Astrocyte of the spinal cord (primary cell): ENCODE results near the gene PKNOX2.

Experiments used
- DNase-seq: peaks from one replicate; pipeline ENCODE4 v3.0.0; 2011; ENCODE audit warnings: low read depth, low spot score
- H3K4me3 ChIP-seq: 2 replicates; pipeline ENCODE4 v1.5.1; 2011; ENCODE audit warnings: low read depth, mild to moderate bottlenecking, low read length, moderate library complexity
- in situ Hi-C: cut with HindIII; loops from 2 replicates; pipeline ENCODE4 v1.10.0; 2017; ENCODE audit warnings: low sequenced_read_pairs
- TF ChIP-seq, protein P1 (sequence below): IDR thresholded peaks from 2 replicates; pipeline ENCODE4 v1.5.1; 2012; ENCODE audit warnings: low read depth, mild to moderate bottlenecking, low read length, inconsistent platforms

Gene PKNOX2

DNA sequence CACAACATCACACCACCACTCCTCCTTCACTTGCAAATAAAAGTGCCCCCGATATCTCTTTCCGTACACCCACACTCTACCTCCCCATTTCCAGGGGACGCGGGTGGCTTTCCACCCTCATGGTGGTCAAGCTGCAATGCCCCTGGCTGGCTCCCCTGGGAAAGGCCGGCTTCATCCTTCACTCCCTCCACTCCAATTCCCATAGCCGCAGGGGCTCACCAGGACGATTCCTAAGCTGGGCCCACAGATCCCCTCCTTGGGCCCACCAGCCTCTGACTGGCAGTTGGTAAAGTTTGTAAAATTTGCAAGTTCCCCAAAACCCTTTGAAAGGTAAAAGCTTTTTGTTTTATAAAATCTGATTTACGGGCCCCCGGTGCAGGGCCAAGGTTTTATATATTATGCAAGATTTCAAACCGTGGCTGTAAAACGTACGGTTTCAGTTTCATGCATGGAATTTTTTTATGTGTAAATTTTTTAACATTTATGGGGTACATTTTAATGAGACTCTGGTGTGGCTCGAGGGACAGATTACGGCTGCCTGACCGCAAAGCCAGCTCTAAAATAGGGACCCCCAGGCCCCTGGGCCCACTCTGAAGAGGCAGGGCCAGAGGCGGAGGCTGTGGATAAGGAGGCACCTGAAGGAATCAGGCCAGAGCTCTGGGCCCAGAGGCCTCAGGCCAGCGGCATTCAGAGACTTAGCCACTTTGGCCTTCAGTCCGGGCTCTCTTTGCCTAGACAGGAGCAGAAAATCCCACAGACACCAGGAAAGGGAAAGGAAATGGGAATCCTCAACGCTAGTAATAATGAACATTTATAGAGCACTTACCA lies 225.0 kb downstream of the PKNOX2 start:
- in situ Hi-C loops = no loop called here
- TF ChIP-seq, protein P1, sequence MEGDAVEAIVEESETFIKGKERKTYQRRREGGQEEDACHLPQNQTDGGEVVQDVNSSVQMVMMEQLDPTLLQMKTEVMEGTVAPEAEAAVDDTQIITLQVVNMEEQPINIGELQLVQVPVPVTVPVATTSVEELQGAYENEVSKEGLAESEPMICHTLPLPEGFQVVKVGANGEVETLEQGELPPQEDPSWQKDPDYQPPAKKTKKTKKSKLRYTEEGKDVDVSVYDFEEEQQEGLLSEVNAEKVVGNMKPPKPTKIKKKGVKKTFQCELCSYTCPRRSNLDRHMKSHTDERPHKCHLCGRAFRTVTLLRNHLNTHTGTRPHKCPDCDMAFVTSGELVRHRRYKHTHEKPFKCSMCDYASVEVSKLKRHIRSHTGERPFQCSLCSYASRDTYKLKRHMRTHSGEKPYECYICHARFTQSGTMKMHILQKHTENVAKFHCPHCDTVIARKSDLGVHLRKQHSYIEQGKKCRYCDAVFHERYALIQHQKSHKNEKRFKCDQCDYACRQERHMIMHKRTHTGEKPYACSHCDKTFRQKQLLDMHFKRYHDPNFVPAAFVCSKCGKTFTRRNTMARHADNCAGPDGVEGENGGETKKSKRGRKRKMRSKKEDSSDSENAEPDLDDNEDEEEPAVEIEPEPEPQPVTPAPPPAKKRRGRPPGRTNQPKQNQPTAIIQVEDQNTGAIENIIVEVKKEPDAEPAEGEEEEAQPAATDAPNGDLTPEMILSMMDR = no peak

DNA sequence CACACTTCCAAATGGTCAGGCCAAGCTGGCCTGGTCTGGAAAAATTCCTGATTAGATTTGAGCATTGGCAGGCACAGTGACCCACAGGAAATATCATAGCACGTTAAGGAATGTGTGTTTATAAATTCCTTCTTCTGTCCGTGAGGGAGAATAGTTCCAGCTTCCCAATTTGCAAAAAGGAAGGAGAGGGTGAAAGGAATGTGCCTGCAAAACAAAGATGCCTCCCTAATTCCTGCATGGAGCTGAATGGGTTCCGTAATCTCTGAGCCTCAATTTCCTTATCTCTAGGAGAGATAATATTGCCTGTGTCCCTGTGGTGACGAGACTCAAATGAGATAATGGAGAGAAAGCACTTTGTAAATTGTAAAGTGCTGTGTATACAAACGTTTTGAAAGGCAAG lies 226.4 kb downstream of the PKNOX2 start:
- no peak overlapping the region for H3K4me3 ChIP-seq
- DNase-seq = no peak
- in situ Hi-C loops = no loop called here
- TF ChIP-seq, protein P1 = no peak

More for the DNA sequence above, 225.0 kb downstream of the PKNOX2 start:
- no peak overlapping the region for H3K4me3 ChIP-seq
- no peak for DNase-seq

DNA sequence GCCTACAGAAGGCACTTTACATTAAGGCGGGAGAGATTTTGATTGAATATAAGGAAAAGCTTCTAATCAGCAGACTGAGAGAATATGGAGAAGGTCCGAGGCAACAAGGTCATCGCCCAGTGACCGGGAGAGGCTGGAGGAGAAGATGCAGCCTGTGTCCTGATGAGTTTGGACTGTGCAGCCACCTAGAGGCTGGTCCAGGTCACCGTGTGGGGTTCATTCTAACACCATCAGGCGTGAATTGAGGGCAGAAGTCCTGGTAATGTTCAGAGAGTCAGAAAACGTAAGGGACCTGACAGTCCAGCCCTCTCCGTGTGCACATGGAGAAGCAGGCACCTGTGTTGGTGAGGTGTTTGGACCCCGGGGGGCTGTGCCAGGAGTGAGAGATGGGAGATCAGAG lies 228.8 kb downstream of the PKNOX2 start:
- TF ChIP-seq, protein P1 = no peak
- DNase-seq = no peak
- H3K4me3 ChIP-seq = no peak overlapping the region
- in situ Hi-C loops = no loop called here

DNA sequence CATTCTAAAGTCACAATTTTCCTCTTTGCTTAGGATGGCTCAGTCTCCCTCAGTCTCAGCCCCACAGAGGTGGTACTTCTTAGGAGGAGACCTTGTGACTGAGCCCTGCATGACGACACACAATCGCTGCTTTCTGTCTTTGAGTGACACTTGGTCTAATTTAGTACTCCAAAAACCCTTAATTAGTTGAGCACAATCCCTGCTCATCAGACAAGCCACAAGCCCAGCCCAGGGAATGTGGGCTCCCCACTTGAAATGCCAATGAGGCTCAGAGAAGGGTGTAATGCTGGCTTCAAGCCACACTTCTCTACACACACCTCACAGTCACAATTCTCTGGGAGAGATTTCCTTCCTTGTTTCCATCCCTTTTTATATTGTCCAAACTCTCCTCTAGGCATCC lies 229.7 kb downstream of the PKNOX2 start:
- TF ChIP-seq, protein P1 = no peak
- in situ Hi-C loops = no loop called here
- no peak for DNase-seq
- H3K4me3 ChIP-seq = no peak overlapping the region

DNA sequence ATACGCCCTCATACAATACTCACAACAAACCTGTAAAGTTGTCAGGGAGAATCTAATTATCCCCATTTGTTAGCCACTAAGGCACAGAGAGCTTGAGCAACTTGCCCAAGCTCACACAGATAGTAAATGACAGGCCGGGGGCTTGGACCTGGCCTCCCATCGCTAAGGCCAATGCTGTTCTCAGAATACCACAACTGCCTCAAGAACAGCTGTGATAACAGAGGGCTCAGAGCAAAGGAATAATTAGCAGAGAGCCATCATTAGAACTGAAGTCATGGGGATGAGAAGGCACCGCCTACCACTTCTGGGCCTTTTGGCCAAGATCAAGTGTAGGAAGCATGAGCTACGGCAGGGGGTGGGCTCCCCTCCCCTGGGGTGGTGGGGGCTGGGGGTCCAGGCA lies 232.9 kb downstream of the PKNOX2 start:
- in situ Hi-C loops = no loop called here
- TF ChIP-seq, protein P1 = no peak
- no peak overlapping the region for H3K4me3 ChIP-seq
- DNase-seq = no peak

DNA sequence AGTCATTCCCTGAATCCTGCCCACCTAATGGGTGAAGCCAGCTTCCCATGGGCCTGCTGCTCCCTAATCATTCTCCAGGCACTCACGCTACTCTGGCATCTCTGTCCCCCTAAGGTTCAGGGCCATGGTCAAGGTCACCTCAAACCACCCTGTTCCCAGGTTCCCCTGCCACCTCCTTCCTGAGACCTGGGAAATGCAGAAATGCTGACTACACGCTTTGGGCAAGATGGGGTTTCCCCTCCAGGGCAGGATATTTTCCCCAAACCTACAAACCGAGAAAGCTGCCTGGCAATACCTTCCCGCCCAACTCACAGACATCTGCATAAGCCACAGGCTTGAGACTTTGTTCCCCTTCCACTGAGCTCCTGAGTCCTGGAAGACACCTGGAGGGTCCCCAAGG lies 233.9 kb downstream of the PKNOX2 start:
- no peak overlapping the region for H3K4me3 ChIP-seq
- TF ChIP-seq, protein P1 = no peak
- no peak for DNase-seq
- in situ Hi-C loops = no loop called here
